ENCODE measurements around the gene GPR45. TPM values are rescaled to one million over a fixed set of nuclear protein-coding genes. Genes with fewer than 3 reads are reported as not detected.

GPR45 gene
- total and polyA plus RNA-seq, 9 donors: not detected

GRCh38 chr2:105287692-105288091, 46.1 kb downstream of the GPR45 start:
- intact Hi-C loops (cut with DNase I): loop anchor here in 1 of 4 donors (2.0 kb wide), 1 partner anchor 43 kb away; no protein-coding TSS in a partner anchor
- DNase-seq: no peak
- no peak for TF ChIP-seq EP300 (IDR thresholded peaks at IDR 0.05)
- TF ChIP-seq CTCF (IDR thresholded peaks at IDR 0.05): no peak
- no peak for TF ChIP-seq POLR2A (IDR thresholded peaks at IDR 0.05)
- H3K27me3 ChIP-seq: no peaks in the 10 kb centered on the region
- no peak overlapping the region for H3K27ac ChIP-seq
- no peaks in the 10 kb centered on the region for H3K36me3 ChIP-seq
- WGBS, 3 donors: 62 to 65% (median 63%) methylated on average over 5 of the region's 5 CpGs
- no peaks in the 10 kb centered on the region for H3K9me3 ChIP-seq
- no peak overlapping the region for H3K4me3 ChIP-seq
- H3K4me1 ChIP-seq (ENCODE audit: insufficient read depth): no peaks in the 10 kb centered on the region

- DNase-seq: no peak
- intact Hi-C loops (cut with DNase I): no loop called here
- Histone ChIP-seq H3K27me3 (no peaks in the 10 kb centered on the region), H3K27ac (no peak overlapping the region), H3K4me3 (no peak overlapping the region), H3K36me3 (no peaks in the 10 kb centered on the region), H3K4me1 (ENCODE audit: insufficient read depth) (no peaks in the 10 kb centered on the region), H3K9me3 (no peaks in the 10 kb centered on the region)
- TF ChIP-seq EP300 (IDR thresholded peaks at IDR 0.05): no peak
- no peak for TF ChIP-seq POLR2A (IDR thresholded peaks at IDR 0.05)
- TF ChIP-seq CTCF (IDR thresholded peaks at IDR 0.05): no peak
- WGBS, 3 donors: 87 to 94% (median 91%) methylated on average over 7 of the region's 7 CpGs
Observed at GRCh38 chr2:105288133-105288532, 46.6 kb downstream of the GPR45 start.

GRCh38 chr2:105290981-105291660, 49.6 kb downstream of the GPR45 start:
- no peaks in the 10 kb centered on the region for H3K9me3 ChIP-seq
- no peak overlapping the region for H3K27ac ChIP-seq
- no peak for TF ChIP-seq EP300 (IDR thresholded peaks at IDR 0.05)
- DNase-seq: no peak
- WGBS, 3 donors: 84 to 96% (median 94%) methylated on average over 6 of the region's 6 CpGs
- H3K4me1 ChIP-seq (ENCODE audit: insufficient read depth): no peaks in the 10 kb centered on the region
- no peak overlapping the region for H3K4me3 ChIP-seq
- no peaks in the 10 kb centered on the region for H3K27me3 ChIP-seq
- intact Hi-C loops (cut with DNase I): loop anchor here in 2 of 4 donors (10.0 kb wide), 1 partner anchor 176 kb away; no protein-coding TSS in a partner anchor
- no peaks in the 10 kb centered on the region for H3K36me3 ChIP-seq

GRCh38 chr2:105291981-105292380, 50.4 kb downstream of the GPR45 start:
- H3K27ac ChIP-seq: no peak overlapping the region
- TF ChIP-seq EP300 (IDR thresholded peaks at IDR 0.05): no peak
- TF ChIP-seq CTCF (IDR thresholded peaks at IDR 0.05): no peak
- no peak for TF ChIP-seq POLR2A (IDR thresholded peaks at IDR 0.05)
- intact Hi-C loops (cut with DNase I): loop anchor here in 2 of 4 donors (10.0 kb wide), 1 partner anchor 177 kb away; no protein-coding TSS in a partner anchor
- no peaks in the 10 kb centered on the region for H3K27me3 ChIP-seq
- no peak for DNase-seq
- no peak overlapping the region for H3K4me3 ChIP-seq
- H3K36me3 ChIP-seq: no peaks in the 10 kb centered on the region
- no peaks in the 10 kb centered on the region for H3K9me3 ChIP-seq
- whole genome bisulfite sequencing, 3 donors: 46 to 59% (median 48%) methylated on average over 2 of the region's 2 CpGs
- no peaks in the 10 kb centered on the region for H3K4me1 ChIP-seq (ENCODE audit: insufficient read depth)

Other genes with a start within 250 kb of the GPR45 start
- gene MRPS9, start 203.7 kb upstream of the GPR45 start, total RNA-seq: 10 to 100 TPM; 14.7 to 26.9 (median 23.9) TPM
- gene MRPS9, start 203.7 kb upstream of the GPR45 start, polyA plus RNA-seq: 10 to 100 TPM; 23.0 to 40.9 TPM
- 10 to 100 TPM; 13.4 to 19.1 (median 17.3) TPM for gene TGFBRAP1, start 88.0 kb downstream of the GPR45 start, total RNA-seq
- gene TGFBRAP1, start 88.0 kb downstream of the GPR45 start, polyA plus RNA-seq: 10 to 100 TPM in 1 of 2 donors, 1 to 10 TPM in 1; 7.2 to 10.4 TPM
- 10 to 100 TPM; 12.9 to 32.5 (median 20.3) TPM for gene C2orf49, start 95.8 kb downstream of the GPR45 start, total RNA-seq
- gene C2orf49, start 95.8 kb downstream of the GPR45 start, polyA plus RNA-seq: 10 to 100 TPM; 12.6 to 27.2 TPM
- 1,000 to 10,000 TPM in 1 of 7 donors, 100 to 1,000 TPM in 6; 300 to 1,049 (median 495) TPM for gene FHL2, start 157.3 kb downstream of the GPR45 start, total RNA-seq
- 100 to 1,000 TPM; 320 to 628 TPM for gene FHL2, start 157.3 kb downstream of the GPR45 start, polyA plus RNA-seq